ENCODE results near the gene NHLH1.

NHLH1 gene

GRCh38 chr1:160366731-160367515, at the start of gene NHLH1:
TSS of gene NHLH1 (plus strand) at chr1:160367071. CDS start at chr1:160370732, 3,661 bp downstream.
- no peak for DNase-seq

- no peak for DNase-seq
These were observed 44.0 kb upstream of the NHLH1 start for GRCh38 chr1:160322831-160323230.

- no peak for DNase-seq
These were observed 41.6 kb upstream of the NHLH1 start for GRCh38 chr1:160325252-160325651.

- DNase-seq = no peak
These were observed 40.5 kb upstream of the NHLH1 start for GRCh38 chr1:160326418-160326817.

GRCh38 chr1:160328184-160328583, 38.7 kb upstream of the NHLH1 start:
- no peak for DNase-seq

- DNase-seq = no peak
These were observed 36.8 kb upstream of the NHLH1 start for GRCh38 chr1:160330119-160330518.

GRCh38 chr1:160332516-160332915, 34.4 kb upstream of the NHLH1 start:
- no peak for DNase-seq

GRCh38 chr1:160338580-160338979, 28.3 kb upstream of the NHLH1 start:
- DNase-seq = no peak

- no peak for DNase-seq
These were observed 26.7 kb upstream of the NHLH1 start for GRCh38 chr1:160340146-160340545.

GRCh38 chr1:160340866-160341265, 26.0 kb upstream of the NHLH1 start:
- DNase-seq = no peak

- no peak for DNase-seq
These were observed 24.3 kb upstream of the NHLH1 start for GRCh38 chr1:160342526-160342925.

GRCh38 chr1:160342953-160343869, 23.7 kb upstream of the NHLH1 start, which contains the start of the genes COPA and NCSTN:
TSS of gene COPA (minus strand) at chr1:160343250. CDS start at chr1:160343170, 80 bp downstream.
TSS of gene NCSTN (plus strand) at chr1:160343383. CDS start at chr1:160343397, 14 bp downstream.
- DNase-seq = peak; percentile 95

- DNase-seq = no peak
These were observed 22.6 kb upstream of the NHLH1 start for GRCh38 chr1:160344241-160344640.

GRCh38 chr1:160344936-160345335, 21.9 kb upstream of the NHLH1 start:
- no peak for DNase-seq

- DNase-seq = peak; percentile 27
These were observed 20.4 kb upstream of the NHLH1 start for GRCh38 chr1:160346463-160346862.

- peak; percentile 64 for DNase-seq
These were observed 19.9 kb upstream of the NHLH1 start for GRCh38 chr1:160346958-160347357.

GRCh38 chr1:160351629-160352028, 15.2 kb upstream of the NHLH1 start:
- no peak for DNase-seq

- DNase-seq = no peak
These were observed 14.3 kb upstream of the NHLH1 start for GRCh38 chr1:160352555-160352954.

GRCh38 chr1:160353223-160353622, 13.6 kb upstream of the NHLH1 start:
- DNase-seq = no peak

GRCh38 chr1:160354388-160354985, 12.4 kb upstream of the NHLH1 start:
- DNase-seq = no peak

- DNase-seq = no peak
These were observed 9.4 kb upstream of the NHLH1 start for GRCh38 chr1:160357286-160358002.

- no peak for DNase-seq
These were observed 8.8 kb upstream of the NHLH1 start for GRCh38 chr1:160358073-160358472.
